Glutamatergic neuron (in vitro differentiated cells): ENCODE measurements around the gene GOLGA2. TPM values are rescaled to one million over a fixed set of nuclear protein-coding genes. Genes with fewer than 3 reads are reported as not detected.
"Not testable (repeated sequence)": the region's sequence is repeated elsewhere in the genome, so short reads cannot be mapped to it uniquely, and the experiment has no call there.

ENCODE experiments used
- DNase-seq: peaks from one replicate; pipeline ENCODE4 v3.0.0; 2022
- H3K27ac Mint-ChIP-seq: one replicate; pipeline ENCODE4 v1.8.0; 2020; ENCODE audit warnings: mild to moderate bottlenecking, mixed read lengths, inconsistent platforms; ENCODE audit not compliant: unreplicated experiment
- H3K27me3 Mint-ChIP-seq: one replicate; pipeline ENCODE4 v1.8.0; 2020; ENCODE audit warnings: mild to moderate bottlenecking, moderate library complexity, mixed read lengths, inconsistent platforms; ENCODE audit not compliant: unreplicated experiment
- H3K36me3 Mint-ChIP-seq: one replicate; pipeline ENCODE4 v1.8.0; 2020; ENCODE audit warnings: mild to moderate bottlenecking, mixed read lengths, inconsistent platforms; ENCODE audit not compliant: unreplicated experiment
- H3K4me1 Mint-ChIP-seq: one replicate; pipeline ENCODE4 v1.8.0; 2020; ENCODE audit warnings: mild to moderate bottlenecking, low read depth, mixed read lengths, inconsistent platforms; ENCODE audit not compliant: unreplicated experiment
- H3K4me3 Mint-ChIP-seq: one replicate; pipeline ENCODE4 v1.8.0; 2020; ENCODE audit warnings: mild to moderate bottlenecking, mixed read lengths, inconsistent platforms; ENCODE audit not compliant: unreplicated experiment
- H3K9me3 Mint-ChIP-seq: one replicate; pipeline ENCODE4 v1.8.0; 2020; ENCODE audit warnings: mild to moderate bottlenecking, moderate library complexity, mixed read lengths, inconsistent platforms; ENCODE audit not compliant: unreplicated experiment
- CTCF ChIP-seq: fragments of 200-600 bp; sonication (generic); IDR thresholded peaks from one replicate; pipeline ENCODE4 v1.5.0; 2021; ENCODE audit not compliant: partially characterized antibody, unreplicated experiment
- total RNA-seq: library from RNA; stranded (reverse); fragmentation: NEBNext Ultra II Directional; extraction: Animal tissue kit (Norgen Biotek cat#: 25700); gene quantifications from one replicate; pipeline ENCODE4 v1.2.1, GENCODE V29; 2021; ENCODE audit not compliant: unreplicated experiment

GOLGA2 gene
- total RNA-seq, 1 donor from 2014 or later: 78.3 TPM

- no peaks in the 10 kb centered on the region for H3K4me1 Mint-ChIP-seq
- no peak overlapping the region for H3K27ac Mint-ChIP-seq
- no peak for DNase-seq
- peaks cover 11% of the 10 kb centered on the region for H3K36me3 Mint-ChIP-seq
- no peak overlapping the region for H3K4me3 Mint-ChIP-seq
- no peak for TF ChIP-seq CTCF
- peaks cover 5% of the 10 kb centered on the region for H3K27me3 Mint-ChIP-seq
- H3K9me3 Mint-ChIP-seq: peaks cover 1% of the 10 kb centered on the region
These were observed 43.9 kb downstream of the GOLGA2 start for GRCh38 chr9:128231638-128232527.

GRCh38 chr9:128230897-128231296 is 44.9 kb downstream of the GOLGA2 start:
- H3K36me3 Mint-ChIP-seq, H3K9me3 Mint-ChIP-seq, H3K27ac Mint-ChIP-seq, DNase-seq, H3K4me1 Mint-ChIP-seq, H3K4me3 Mint-ChIP-seq, H3K27me3 Mint-ChIP-seq: not testable (repeated sequence)

GRCh38 chr9:128226412-128226801 is 49.4 kb downstream of the GOLGA2 start:
- H3K27me3 Mint-ChIP-seq: peaks cover 5% of the 10 kb centered on the region
- no peak for DNase-seq
- no peaks in the 10 kb centered on the region for H3K36me3 Mint-ChIP-seq
- peaks cover 3% of the 10 kb centered on the region for H3K9me3 Mint-ChIP-seq
- no peak overlapping the region for H3K27ac Mint-ChIP-seq
- no peak for TF ChIP-seq CTCF
- no peaks in the 10 kb centered on the region for H3K4me1 Mint-ChIP-seq
- no peak overlapping the region for H3K4me3 Mint-ChIP-seq

GRCh38 chr9:128225770-128226411 is 49.9 kb downstream of the GOLGA2 start:
- no peaks in the 10 kb centered on the region for H3K4me1 Mint-ChIP-seq
- no peaks in the 10 kb centered on the region for H3K36me3 Mint-ChIP-seq
- peaks cover 3% of the 10 kb centered on the region for H3K9me3 Mint-ChIP-seq
- H3K4me3 Mint-ChIP-seq: no peak overlapping the region
- H3K27ac Mint-ChIP-seq: no peak overlapping the region
- no peak for DNase-seq
- peaks cover 5% of the 10 kb centered on the region for H3K27me3 Mint-ChIP-seq
- TF ChIP-seq CTCF: no peak

- Mint-ChIP-seq H3K4me1 (no peaks in the 10 kb centered on the region), H3K36me3 (no peaks in the 10 kb centered on the region), H3K27ac (no peak overlapping the region), H3K9me3 (peaks cover 3% of the 10 kb centered on the region), H3K27me3 (peaks cover 5% of the 10 kb centered on the region), H3K4me3 (no peak overlapping the region)
- no peak for DNase-seq
- no peak for TF ChIP-seq CTCF
These were observed 50.9 kb downstream of the GOLGA2 start for GRCh38 chr9:128224877-128225276.
